Motor neuron (in vitro differentiated cells): ENCODE measurements around the gene NRXN3. TPM values are rescaled to one million over a fixed set of nuclear protein-coding genes. Genes with fewer than 3 reads are reported as not detected.
A peak's percentile ranks its signal among the peaks of the same experiment; 100 is the strongest.

ENCODE experiments used
- ATAC-seq, 8 experiments: fragments of 200-7000 bp; cut with Tn5 transposase; replicated peaks in 6 of 8; 2 replicates each; pipeline ENCODE4 v1.8.0; 2021; ENCODE audit warnings: mild to moderate bottlenecking in 8 of 8, moderate library complexity in 8 of 8
- H3K27ac ChIP-seq, 2 donors: fragments of 250-450 bp; sonication (Bioruptor Pico); 2 replicates each; pipeline ENCODE4 v1.9.0; 2021; ENCODE audit warnings: antibody characterized with exemption in 2 of 2, mild to moderate bottlenecking in 2 of 2, moderate library complexity in 1 of 2
- H3K4me1 ChIP-seq, 2 donors: fragments of 250-450 bp; sonication (Bioruptor Pico); replicated peaks in 1 of 2; 2 replicates each; pipeline ENCODE4 v1.6.1; 2021; ENCODE audit warnings: antibody characterized with exemption in 2 of 2, mild to moderate bottlenecking in 2 of 2, moderate library complexity in 1 of 2
- H3K4me3 ChIP-seq, 5 donors: fragments of 250-450 bp; sonication (Bioruptor Pico); 2 replicates each; pipeline ENCODE4 v1.9.0; 2021; ENCODE audit warnings: antibody characterized with exemption in 5 of 5, mild to moderate bottlenecking in 5 of 5, moderate library complexity in 4 of 5
- WGBS, 10 experiments: fragments of 450-650 bp; shearing (Covaris generic); methylation state at CpG; one replicate each; pipeline ENCODE4 v1.0.0; 2022; 5-methylcytosine and 5-hydroxymethylcytosine counted together
- in situ Hi-C, 9 experiments: fragments of 400-800 bp; cut with MboI; loops; one replicate each; pipeline ENCODE4 v1.15.0; 2021; ENCODE audit warnings: low sequenced_read_pairs in 9 of 9, low pct_unique_long_range_greater_than_20kb in 2 of 9; ENCODE audit not compliant: unreplicated experiment in 9 of 9
- total RNA-seq, 8 experiments: library from RNA; unstranded; fragments of 300-600 nt; gene quantifications; 2 replicates each; pipeline versions ENCODE4 v1.2.3 to v1.2.4, GENCODE V29; 2022

The NRXN3 gene
- total RNA-seq, 8 experiments from 2014 or later: 1.1 to 16.5 (median 12.9) TPM

DNA sequence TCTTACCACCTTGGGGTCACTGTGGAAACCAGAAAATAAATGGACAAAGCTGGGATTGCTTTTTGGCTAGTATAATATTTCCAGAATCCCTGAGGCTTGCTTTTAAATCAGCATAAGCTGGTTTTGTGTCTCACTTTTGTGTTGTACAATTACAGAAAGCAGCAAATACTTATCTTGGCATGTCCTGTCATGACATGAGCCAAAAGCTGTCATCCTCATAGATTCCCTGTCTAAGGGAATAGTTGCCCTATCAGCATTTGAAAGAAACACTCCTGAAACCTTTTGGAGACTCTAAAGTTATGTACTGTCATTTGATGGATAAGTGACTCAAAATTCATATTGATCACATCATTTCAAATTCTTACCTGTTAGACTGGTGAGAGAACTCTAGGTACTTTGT, 987.2 kb downstream of the NRXN3 start:
- H3K4me1 ChIP-seq: no peaks in the 10 kb centered on the region
- no peak for ATAC-seq
- no peak overlapping the region for H3K4me3 ChIP-seq
- in situ Hi-C loops: no loop called here
- no peak overlapping the region for H3K27ac ChIP-seq

DNA sequence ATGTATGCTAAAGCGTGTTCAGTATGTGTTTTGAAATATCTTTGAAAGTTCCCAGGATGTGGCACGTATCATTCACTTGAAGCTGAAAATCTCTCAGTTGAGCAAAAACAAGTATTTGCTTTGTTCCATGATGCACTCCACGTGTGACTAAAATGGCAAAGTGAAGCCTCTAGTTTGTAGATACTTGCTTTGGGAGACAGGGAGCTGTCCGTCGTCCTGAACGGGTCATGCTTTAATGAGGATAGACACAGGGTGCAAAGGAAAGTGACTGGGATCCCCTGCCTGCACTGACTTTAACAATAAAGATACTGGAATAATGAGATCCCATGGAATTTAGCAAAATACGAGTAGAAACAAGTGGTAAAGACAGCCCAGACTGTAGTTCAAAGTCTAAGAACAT, 991.4 kb downstream of the NRXN3 start:
- no peak overlapping the region for H3K4me3 ChIP-seq
- H3K4me1 ChIP-seq: peaks cover 7 to 18% of the 10 kb centered on the region in 2 donors
- WGBS, 10 experiments: 0 to 100% (median 37%) methylated on average over 2 to 7 of the region's 7 CpGs; no CpG with 5 or more reads in 1 of the 10 experiments
- in situ Hi-C loops: no loop called here
- no peak overlapping the region for H3K27ac ChIP-seq
- no peak for ATAC-seq

DNA sequence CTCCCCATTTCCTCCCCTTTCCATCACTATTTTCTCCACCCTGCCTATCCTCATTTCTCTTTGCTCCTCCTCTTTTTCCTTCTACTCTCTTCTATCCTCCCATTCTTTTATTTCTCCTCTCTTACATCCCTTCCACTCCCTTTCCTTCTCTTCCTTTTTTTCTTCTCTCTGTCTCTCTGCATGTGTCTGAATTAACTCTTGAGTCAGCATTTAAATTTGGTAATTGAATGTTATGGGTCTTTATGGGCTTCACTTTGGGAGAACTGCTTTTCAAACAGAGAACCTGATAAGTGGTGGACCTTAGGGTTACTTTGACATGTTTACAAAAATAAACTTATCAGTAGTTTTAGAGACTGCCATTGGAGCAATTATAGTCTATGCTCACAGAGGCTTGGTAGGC, 992.7 kb downstream of the NRXN3 start:
- no peak overlapping the region for H3K4me3 ChIP-seq
- in situ Hi-C loops: no loop called here
- H3K27ac ChIP-seq: no peak overlapping the region
- peaks cover 7 to 18% of the 10 kb centered on the region in 2 donors for H3K4me1 ChIP-seq
- no peak for ATAC-seq

DNA sequence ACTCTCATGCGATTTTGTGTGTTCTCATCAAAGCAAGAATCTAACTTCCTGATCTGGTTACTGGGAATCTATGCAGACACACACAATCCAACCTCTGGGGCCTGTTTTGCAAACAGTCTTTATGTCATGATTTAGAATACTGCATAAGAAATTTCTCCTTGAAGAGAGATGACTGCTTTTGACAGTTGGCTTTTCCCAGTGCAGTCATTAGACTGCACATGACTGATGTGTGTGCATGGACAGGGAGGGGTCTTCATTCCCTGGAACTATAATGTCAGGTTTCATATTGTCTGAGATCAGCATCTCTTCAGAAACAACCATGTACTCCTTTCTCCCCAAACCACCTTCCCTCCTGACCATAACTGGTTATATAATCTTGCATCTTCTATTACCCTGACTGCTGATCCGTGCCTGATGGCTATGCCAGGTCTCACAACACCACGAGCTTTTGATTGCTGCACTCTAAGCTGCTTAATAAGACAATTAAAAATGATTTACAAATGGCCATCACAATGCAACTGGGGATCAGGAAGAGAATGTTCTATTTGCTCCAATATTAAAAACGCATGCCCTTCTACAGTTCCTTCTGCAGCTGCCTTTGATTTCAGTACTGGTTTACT, 995.4 kb downstream of the NRXN3 start:
- no peak overlapping the region for H3K4me3 ChIP-seq
- 0 to 96% (median 33%) methylated on average over 1 to 4 of the region's 4 CpGs; no CpG with 5 or more reads in 2 of the 10 experiments for WGBS, 10 experiments
- peaks cover 7 to 18% of the 10 kb centered on the region in 2 donors for H3K4me1 ChIP-seq
- ATAC-seq: peak in 4 of 8 experiments; percentile 37 to 78 (median 70)
- no peak overlapping the region for H3K27ac ChIP-seq
- in situ Hi-C loops: no loop called here

DNA sequence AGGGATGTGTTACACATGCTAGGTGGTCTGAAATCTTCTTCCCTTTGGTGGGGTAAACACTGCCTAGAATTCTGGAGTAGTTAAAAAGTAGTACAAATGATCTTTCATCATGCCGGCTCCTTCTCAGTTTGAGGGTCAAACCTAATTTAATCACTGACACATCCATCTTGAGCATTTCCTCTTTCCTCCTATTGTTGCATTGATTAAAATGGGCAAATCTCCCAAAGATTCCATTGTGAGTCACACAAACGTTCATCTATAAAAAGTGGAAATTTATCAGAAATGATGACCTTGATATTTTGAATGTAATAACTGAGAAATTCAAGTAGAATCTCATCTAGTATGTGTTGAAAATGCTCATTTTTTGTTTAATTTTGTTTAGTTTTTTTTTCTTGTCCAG, 996.0 kb downstream of the NRXN3 start:
- Histone ChIP-seq H3K27ac (no peak overlapping the region), H3K4me3 (no peak overlapping the region), H3K4me1 (peaks cover 7 to 18% of the 10 kb centered on the region in 2 donors)
- 0 to 82% (median 40%) methylated on average over 1 to 2 of the region's 2 CpGs; no CpG with 5 or more reads in 1 of the 10 experiments for WGBS, 10 experiments
- in situ Hi-C loops: no loop called here
- no peak for ATAC-seq

DNA sequence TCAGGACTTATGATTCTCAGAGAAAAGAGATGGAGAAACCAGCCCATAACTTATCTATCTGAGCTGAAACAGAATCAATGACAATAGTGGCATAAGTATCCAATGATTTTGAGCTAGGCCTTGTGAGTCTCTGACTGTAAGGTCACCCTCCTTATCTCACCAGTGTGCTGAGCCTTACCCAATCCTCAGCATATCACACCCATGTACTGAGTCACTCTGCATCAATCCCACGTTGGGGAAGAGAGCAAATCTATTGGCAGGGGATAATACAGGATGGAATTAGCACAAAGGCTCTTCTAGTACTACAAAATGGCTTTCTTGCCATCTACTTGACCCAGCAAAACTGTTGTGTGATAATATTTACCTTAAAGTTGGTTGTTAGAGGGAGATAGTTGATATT, 997.8 kb downstream of the NRXN3 start:
- no peak overlapping the region for H3K27ac ChIP-seq
- WGBS, 10 experiments: 0 to 100% (median 45%) methylated on average over 1 of the region's 1 CpG; no CpG with 5 or more reads in 6 of the 10 experiments
- H3K4me3 ChIP-seq: no peak overlapping the region

DNA sequence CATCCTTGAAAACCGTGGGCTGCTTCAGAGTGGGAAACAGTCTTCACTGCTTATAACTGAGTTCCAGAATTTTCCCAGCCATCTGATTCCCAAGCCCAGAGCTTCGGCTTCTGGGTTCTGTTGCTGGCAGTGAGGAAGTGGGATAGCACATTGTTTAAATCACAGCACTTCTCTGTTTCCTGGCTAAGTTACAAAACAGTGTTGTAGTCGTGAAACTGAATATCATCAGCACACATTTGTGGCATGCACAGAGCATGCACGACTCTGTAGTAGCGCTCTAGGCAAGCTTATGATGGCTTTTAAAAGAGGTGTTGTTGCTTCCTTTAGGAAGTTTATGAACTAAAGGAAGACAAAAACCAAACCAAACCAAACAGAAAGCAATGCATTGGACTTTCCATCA, 1005.5 kb downstream of the NRXN3 start:
- Histone ChIP-seq H3K27ac (no peak overlapping the region), H3K4me1 (no peaks in the 10 kb centered on the region), H3K4me3 (no peak overlapping the region)
- 0 to 100% (median 87%) methylated on average over 1 to 4 of the region's 5 CpGs; no CpG with 5 or more reads in 1 of the 10 experiments for WGBS, 10 experiments
- in situ Hi-C loops: no loop called here
- ATAC-seq: peak in 1 of 8 experiments; percentile 26

More for the DNA sequence above, 997.8 kb downstream of the NRXN3 start:
- in situ Hi-C loops: no loop called here
- H3K4me1 ChIP-seq: peaks cover 7 to 18% of the 10 kb centered on the region in 2 donors
- ATAC-seq: peak in 2 of 8 experiments; percentile 63 to 81

DNA sequence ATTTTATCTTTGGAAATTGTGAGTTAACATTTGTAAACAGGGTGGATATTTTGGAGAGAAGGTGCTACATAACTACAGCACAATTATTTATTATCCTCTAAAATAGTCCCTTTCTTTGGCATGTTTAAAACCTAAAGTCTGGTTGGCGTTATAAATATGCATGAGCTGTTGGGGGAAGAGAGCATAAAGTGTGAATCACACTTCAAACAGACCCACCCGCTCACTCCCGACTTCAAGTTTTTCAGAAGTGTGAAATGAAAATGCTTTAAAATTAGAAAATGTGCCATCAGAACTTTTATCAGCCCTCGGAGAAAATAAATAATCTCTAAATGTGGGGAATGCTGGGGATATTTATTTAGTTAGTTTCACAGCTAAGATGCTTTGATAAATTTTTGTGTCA, 1006.9 kb downstream of the NRXN3 start:
- in situ Hi-C loops: no loop called here
- Histone ChIP-seq H3K27ac (no peak overlapping the region), H3K4me1 (no peaks in the 10 kb centered on the region), H3K4me3 (no peak overlapping the region)
- no peak for ATAC-seq
- 0 to 100% (median 62%) methylated on average over 1 to 4 of the region's 4 CpGs; no CpG with 5 or more reads in 1 of the 10 experiments for whole genome bisulfite sequencing, 10 experiments

DNA sequence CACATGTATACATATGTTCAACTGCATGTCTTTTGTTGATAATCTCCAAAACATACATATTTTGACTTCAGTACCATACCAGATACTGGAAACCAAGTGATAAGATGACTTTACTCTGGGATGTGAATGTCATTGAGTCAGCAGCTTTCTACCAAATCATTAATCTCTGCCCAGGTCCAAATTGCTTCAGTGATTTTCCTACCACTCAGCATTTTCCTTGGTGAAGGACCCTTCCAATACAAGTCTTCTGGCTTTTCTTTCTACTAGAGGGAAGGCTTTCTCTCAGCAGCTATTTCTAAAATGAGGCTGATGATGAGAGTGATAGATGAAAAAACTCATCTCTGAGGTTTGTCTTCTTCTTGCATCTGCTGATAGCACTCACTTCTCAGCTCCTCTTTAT, 1008.5 kb downstream of the NRXN3 start:
- in situ Hi-C loops: no loop called here
- ATAC-seq: no peak
- H3K27ac ChIP-seq: no peak overlapping the region
- H3K4me3 ChIP-seq: no peak overlapping the region
- no peaks in the 10 kb centered on the region for H3K4me1 ChIP-seq

DNA sequence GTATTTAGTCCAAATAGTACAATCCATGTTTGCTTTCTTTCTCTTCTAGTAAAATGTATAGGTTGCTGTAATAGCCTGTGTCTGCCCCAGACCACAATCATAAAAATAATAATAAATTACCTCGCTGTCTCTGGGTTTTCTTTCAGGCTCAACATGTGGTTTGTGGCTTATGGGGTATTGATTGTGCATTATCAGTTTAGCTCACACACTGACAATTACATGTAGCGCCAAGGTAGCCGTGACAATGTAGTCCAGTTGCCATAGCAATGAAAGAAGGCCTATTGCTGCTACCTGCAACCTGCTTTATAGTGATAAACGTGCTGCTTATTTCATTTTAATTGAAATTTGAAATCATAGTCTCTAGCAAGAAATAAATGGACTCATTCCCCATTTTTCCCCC, 1009.8 kb downstream of the NRXN3 start:
- peak in 1 of 8 experiments; percentile 39 for ATAC-seq
- no peaks in the 10 kb centered on the region for H3K4me1 ChIP-seq
- in situ Hi-C loops: no loop called here
- no peak overlapping the region for H3K4me3 ChIP-seq
- H3K27ac ChIP-seq: no peak overlapping the region
- 0 to 83% (median 44%) methylated on average over 1 to 4 of the region's 4 CpGs; no CpG with 5 or more reads in 1 of the 10 experiments for WGBS, 10 experiments

DNA sequence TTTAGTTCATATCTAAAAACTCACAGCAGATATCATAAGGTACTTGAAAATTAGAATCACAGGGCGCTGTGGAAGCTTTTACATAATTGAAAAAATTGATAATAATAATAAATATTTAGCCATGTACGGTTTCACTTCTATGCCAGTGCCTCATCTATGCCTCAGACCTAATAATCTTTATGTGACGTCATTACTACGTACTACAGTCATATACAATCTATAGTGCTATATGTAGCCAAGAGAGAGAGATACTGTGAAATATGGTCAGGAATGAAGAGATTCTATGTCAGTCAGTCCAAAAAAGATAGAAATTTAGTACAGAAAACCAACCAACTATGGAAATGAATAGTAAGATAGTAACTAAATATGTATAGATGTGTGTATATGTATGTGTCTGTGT, 1010.5 kb downstream of the NRXN3 start:
- Histone ChIP-seq H3K4me1 (no peaks in the 10 kb centered on the region), H3K27ac (no peak overlapping the region), H3K4me3 (no peak overlapping the region)
- in situ Hi-C loops: no loop called here
- WGBS, 10 experiments: 5 to 100% (median 80%) methylated on average over 3 to 4 of the region's 4 CpGs; no CpG with 5 or more reads in 3 of the 10 experiments
- ATAC-seq: no peak

DNA sequence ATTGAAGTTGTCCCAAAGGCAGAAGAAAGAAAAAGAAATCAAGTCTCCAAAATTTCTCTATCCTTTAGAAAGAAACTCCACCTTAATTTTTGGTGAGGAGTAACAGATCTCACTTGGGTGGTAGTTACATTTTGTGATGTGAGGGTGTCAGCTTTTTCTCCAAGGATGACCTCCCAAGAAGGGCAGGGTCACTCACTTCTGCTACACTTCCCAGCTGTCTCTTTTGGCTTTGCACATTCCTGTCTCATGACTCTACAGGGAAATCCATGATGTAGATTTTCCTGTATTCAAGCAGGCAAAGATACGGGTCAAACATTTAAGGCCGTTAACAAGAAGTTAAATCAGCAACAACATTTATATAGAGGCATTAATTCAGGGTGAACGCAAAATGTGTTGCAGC, 1016.4 kb downstream of the NRXN3 start:
- in situ Hi-C loops: no loop called here
- WGBS, 10 experiments: 16 to 96% (median 61%) methylated on average over 1 to 3 of the region's 3 CpGs; no CpG with 5 or more reads in 2 of the 10 experiments
- H3K27ac ChIP-seq: no peak overlapping the region
- no peak overlapping the region for H3K4me3 ChIP-seq
- ATAC-seq: peak in 2 of 8 experiments; percentile 73 to 98
- peaks cover 0 to 9% of the 10 kb centered on the region in 2 donors for H3K4me1 ChIP-seq

DNA sequence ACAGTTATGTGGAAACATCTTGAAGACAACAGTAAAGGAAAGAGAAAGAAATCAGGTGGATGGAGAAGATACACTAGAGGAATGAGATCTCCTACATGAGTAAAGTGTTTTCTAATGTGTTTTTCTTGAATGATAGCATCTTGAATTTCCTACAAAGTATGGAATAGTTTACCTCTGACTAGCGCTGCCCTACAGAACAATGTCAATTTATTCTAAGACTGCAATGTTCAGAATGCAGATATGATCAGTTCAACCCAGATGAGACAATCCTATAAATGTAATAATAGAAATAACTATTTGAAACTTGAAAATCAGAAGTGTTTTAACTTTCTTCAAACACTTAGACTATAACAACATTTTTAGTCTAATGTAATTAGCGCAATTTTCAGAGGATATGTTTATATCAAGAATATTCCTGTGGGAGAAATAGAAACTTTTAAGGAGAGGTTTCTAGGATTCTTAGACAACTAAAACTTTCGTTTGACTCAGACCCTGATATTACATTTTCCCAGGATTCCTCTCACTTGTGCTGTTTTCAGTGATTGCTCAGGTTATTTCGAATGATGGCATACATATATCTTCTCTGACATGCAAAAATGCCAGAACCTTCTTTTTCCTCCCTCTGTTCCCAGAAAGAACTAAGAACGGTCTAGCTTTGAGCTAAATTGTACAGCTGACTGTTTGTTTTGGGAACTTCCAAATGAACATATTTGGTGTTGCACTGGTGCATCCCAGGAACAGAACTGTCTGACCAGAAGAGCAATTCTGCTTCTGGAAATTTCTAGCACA, 1023.7 kb downstream of the NRXN3 start:
- 0 to 100% (median 65%) methylated on average over 2 to 5 of the region's 5 CpGs for WGBS, 10 experiments
- H3K27ac ChIP-seq: no peak overlapping the region
- H3K4me3 ChIP-seq: no peak overlapping the region
- in situ Hi-C loops: no loop called here
- no peak for ATAC-seq
- H3K4me1 ChIP-seq: no peaks in the 10 kb centered on the region
